UCSD-AML1 (cell line): ENCODE measurements around the gene LPCAT1.
"Not testable (repeated sequence)": the region's sequence is repeated elsewhere in the genome, so short reads cannot be mapped to it uniquely, and the experiment has no call there.

ENCODE experiments used
- DNase-seq: peaks from one replicate; lab custom pipeline; 2025; ENCODE audit not compliant: unreplicated experiment; lab: John Stamatoyannopoulos, UW

The LPCAT1 gene

DNA sequence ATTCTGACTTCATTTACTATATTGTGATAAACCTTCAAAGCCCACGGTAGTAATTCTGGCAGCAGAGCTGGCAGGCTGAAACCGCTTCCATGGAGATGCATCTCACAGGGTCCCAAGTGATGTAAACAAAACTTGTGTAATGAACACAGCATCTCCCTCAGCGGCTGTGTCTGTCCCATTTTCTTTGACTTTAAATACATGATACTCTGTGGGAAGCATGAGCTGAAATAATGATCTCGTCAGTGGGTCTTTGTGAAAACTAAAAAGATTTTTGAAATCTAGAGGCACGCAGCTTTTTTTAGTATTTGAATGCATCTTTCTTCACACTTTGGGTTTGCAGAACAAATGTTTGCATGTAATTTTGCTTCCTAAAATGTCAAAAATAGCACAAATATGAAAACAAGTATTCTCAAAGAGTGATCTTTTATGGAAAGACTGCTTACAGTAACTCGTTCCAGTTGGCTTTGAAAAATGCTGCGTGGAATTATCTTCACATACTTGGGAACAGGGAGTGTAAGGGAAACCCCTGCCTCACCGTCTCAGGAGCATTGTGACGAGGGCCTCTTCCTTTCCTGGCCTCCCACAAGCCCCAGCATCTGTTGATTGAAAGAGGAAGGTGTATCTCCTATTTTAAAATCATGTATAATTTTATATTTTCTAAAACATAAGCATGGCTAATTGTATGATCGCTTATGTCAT lies 18.1 kb upstream of the LPCAT1 start:
- DNase-seq = no peak

DNA sequence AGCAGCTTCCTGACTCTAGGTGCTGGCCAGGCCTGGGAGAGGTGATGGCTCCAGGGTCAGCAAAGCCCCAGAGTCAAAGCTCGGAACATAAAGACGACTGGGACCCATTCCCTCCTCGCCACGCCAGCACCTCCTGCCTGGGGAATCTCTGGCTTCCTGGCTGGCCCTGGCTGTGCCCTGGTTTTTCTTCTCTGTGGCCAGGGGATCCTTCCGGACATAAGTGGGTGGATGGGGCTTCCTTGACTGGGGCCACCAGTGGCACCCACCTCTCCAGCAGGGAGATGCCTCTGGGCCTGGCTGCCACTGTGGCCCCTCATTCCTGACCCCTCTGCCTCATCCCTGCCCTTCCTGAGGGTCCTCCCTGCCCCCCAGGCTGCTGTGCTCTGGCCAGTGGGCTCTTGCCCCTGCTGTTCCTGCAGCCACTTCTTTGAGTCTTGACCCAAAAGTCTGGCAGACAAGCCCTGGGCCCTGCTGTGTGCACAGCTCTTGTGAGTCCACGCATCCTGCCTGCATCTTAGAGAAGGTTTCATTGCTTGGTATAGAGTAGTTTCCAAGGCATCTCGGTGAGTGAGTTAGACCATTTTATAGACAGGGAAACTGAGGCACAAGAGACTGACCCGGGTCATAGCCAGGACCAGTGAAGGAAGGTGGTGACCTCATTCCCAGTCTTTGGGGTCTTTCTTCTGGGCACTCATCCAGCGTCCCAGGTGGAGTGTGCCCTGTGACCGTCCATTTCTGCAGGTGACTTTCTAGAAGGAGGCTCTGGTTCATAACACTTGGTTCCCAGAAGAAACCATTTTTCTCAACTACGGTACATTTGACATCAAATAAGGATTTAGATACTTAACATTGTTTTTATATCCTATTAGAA lies 17.3 kb upstream of the LPCAT1 start:
- no peak for DNase-seq

GRCh38 chr5:1540166-1540565 lies 16.4 kb upstream of the LPCAT1 start:
- DNase-seq = no peak

GRCh38 chr5:1539393-1540161 lies 15.8 kb upstream of the LPCAT1 start:
- DNase-seq = not testable (repeated sequence)

DNA sequence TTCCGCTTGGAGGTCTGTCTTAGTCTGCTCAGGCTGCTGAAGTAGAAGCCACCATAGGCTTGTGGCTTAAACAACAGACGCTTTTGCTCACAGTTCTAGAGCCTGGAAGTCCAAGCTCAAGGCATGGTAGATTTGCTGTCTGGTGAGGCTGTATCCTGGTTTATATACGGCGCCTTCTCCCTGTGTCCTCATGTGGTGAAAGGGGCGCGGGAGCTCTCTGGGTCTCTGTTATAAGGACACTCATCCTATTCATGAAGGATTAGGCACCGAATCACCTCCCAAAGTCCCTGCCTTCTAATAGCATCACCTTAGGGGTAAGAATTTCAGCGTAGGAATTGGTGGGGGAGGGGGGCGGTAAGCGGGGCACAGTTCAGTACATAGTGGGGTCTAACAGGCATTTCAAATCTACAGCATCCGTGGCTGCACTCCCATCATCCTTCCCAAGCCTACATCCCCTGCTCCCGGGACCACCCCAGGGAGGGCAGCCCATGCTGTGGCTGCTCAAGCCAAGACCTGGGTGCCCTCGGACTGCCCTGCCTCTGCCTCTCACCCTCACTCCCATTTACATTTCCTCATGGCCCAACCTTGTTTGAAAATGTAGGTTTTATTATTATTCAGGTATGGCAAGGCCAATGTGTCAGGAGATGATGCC lies 15.1 kb upstream of the LPCAT1 start:
- DNase-seq = no peak

DNA sequence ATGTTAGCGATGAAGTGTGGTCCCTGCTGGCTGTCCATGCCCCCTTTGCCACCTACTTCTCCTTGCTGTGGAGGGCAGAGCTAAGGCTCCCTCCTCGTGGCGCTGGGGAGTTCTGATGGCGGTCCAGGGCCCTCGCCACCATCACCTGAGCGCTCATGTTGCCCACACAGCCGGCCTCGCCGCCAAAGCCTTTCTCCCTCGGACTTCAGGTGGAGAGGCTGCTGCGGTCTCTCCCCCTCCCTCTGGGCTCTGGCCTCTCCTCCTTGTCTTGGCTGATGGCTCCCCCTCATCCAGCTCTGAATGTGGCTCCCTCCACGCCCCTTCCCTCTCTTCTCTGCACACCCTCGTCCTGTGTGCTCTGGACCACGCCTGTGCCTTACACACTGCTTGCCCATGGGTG lies 14.5 kb upstream of the LPCAT1 start:
- no peak for DNase-seq

DNA sequence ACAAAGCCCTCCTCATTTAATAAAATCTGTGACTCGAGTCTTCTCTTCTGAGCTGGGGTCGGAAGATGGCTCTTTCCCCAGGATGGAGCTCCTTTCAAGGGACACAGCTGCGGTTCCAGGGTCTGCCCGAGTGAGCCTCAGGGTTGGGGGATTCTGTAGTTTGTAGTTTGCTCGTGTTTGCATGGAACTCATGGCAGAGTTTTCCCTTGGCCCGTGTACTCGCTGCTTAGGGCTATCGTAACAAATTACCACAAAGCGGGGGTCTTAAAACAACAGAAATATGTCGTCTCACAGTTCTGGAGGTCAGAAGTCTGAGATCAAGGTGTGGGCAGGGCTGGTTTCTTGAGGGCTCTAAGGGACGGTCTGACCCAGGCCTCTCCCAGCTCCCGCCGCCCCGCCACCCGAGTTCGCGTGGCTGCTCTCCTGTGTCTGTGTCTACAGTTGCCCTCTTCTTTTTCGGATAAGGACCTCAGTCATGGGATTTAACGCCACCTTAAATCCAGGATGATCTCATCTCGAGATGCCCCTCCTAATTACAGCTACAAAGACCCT lies 13.9 kb upstream of the LPCAT1 start:
- DNase-seq = no peak

GRCh38 chr5:1536871-1537602 lies 13.3 kb upstream of the LPCAT1 start:
- DNase-seq = no peak

- no peak for DNase-seq
Measured at GRCh38 chr5:1536322-1536845, 12.6 kb upstream of the LPCAT1 start.

DNA sequence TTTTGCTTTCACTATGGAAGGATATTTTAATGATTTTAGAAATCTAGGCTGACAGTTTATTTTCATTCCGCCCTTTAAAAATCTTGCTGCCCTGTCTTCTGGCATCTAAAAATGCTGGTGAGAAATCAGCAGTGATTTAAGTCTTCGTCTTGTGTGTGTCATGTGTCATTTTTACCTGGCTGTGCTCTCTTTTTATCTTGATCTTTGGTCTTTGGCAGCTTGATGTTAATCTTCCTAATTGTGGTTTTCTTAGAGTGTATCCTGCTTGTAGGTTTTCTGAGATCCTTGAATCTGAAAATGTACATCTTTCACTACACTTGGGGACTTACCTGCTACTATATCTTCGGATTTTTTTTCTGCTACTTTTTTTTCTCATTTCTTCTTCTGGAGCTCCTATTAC lies 11.9 kb upstream of the LPCAT1 start:
- DNase-seq = no peak

DNA sequence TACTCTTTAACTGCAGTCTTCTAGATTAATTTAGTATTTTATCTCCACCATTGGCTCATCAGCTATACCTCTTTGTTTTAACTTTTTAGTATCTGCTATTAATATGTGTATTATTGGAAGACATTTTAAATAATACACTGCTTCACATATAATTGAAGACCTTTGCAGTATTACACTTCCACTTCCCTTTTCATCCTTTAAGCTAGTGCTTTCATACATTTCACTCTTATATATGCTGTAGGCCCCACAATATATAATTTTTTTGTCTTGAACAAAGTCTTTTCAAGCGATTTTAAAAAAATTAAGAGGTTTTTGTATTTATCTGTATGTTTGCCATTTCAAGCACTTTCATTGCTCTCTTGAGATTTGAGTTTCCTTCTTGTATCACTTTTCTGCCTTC lies 8.6 kb upstream of the LPCAT1 start:
- DNase-seq = no peak

- no peak for DNase-seq
Measured at GRCh38 chr5:1529498-1529897, 5.7 kb upstream of the LPCAT1 start.

GRCh38 chr5:1527533-1528205 lies 3.9 kb upstream of the LPCAT1 start:
- DNase-seq = no peak

GRCh38 chr5:1526681-1527131 lies 2.9 kb upstream of the LPCAT1 start:
- no peak for DNase-seq

DNA sequence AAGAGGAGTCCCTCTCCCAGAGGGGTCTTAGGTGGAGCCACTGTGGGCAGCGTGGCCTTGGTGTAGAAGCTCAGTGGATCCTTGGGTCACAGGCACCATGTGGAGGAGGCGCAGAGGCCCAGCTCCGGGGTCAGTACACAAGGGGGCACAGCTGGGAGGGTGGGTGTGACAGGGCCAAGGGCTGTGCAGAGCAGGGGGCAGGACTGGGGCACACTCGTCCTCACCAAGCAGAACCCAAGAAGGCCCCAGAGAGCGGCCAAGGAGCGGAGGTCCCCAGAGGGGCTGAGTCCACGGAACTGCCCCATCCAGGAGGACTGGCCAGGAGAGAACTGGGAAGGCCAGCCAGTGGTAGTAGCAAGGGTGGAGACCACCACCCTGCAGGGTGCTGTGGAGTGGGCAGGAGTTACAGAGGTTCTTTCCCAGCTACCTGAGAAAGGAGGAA lies 2.5 kb upstream of the LPCAT1 start:
- no peak for DNase-seq

DNA sequence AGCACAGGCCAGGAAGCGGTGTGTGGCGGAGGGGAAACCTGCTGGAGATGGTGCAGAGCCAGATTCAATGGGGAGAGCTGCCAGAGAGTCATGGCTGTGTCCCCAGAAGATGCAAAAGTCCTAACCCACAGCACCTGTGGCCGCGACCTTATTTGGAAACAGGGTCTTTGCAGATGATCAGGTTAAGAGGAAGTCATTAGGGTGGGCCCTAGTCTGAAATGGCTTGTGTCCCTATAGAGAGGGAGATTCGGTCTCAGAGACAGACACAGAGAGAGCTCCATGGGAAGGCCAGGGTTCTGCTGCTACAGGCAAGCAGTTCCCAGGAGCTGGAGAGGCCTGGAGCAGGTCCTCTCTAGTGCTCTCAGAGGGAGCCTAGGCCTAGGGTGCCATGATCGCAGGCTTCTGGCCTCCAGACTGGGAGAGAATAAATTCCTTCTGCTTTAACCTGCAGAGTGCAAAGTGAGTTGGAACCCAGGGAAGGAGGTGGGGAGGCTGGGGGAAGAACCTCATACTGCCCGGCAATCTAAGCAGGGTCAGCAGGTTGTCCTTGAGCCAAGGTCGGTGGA lies 1.9 kb upstream of the LPCAT1 start:
- no peak for DNase-seq

DNA sequence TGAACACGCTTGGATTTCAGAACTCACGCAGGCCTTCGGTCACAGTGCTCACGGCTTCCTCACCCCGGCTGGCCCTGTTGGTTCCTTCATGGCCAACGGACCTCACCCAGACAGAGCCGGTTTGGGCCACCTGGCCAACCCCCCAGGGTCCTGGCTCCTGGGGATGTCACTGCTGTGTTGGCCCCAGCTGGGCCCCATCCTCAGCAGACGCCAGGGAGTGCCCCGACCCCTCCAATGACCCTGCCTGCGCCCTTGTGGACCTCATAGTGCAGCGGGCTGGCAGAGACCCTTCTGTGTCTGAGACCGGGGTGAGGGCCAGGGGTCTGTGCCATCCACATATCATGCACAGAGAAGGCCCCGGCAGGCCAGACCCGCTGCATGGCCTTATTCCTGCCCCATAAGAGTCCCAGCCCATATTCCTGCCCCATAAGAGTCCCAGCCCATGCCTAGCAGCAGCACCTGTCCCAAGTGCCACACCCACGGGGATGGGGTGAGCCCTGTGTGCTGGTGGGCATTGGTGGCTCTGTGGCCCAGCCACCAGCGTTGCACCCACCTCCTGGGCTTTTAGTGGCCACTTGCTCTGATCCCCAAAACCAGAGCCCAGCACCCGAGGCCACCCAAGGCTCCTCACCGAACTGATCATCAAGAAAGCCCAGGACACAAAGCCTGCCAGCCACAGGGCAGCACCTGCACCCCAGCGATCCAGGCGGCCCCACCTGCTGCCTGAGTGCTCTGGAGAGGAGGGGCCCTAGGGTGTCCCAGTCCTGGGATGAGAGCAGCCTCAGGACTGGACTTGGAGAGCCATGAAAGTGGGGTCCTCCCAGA lies 1.3 kb upstream of the LPCAT1 start:
- no peak for DNase-seq

DNA sequence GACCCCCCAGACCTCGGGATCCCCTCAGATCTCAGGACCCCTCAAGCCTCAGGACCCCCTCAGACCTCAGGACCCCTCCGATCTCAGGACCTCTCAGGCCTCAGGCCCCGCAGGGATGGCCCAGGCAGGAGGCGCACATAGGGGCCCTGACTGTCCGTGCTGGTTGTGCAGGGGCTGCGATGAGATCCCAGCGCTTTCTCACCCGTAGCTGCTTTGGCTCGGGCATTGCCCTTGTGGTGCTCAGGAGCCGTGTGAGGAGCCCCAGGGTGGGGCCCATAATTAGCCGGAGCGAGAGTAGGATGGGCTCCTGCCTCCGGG lies 680 bp upstream of the LPCAT1 start:
- no peak for DNase-seq
